ENCODE results near the gene ROBO4. TPM values are rescaled to one million over a fixed set of nuclear protein-coding genes. Genes with fewer than 3 reads are reported as not detected.

The ROBO4 gene
- total and polyA plus RNA-seq, 8 donors: 1.8 to 49.6 (median 6.1) TPM

DNA sequence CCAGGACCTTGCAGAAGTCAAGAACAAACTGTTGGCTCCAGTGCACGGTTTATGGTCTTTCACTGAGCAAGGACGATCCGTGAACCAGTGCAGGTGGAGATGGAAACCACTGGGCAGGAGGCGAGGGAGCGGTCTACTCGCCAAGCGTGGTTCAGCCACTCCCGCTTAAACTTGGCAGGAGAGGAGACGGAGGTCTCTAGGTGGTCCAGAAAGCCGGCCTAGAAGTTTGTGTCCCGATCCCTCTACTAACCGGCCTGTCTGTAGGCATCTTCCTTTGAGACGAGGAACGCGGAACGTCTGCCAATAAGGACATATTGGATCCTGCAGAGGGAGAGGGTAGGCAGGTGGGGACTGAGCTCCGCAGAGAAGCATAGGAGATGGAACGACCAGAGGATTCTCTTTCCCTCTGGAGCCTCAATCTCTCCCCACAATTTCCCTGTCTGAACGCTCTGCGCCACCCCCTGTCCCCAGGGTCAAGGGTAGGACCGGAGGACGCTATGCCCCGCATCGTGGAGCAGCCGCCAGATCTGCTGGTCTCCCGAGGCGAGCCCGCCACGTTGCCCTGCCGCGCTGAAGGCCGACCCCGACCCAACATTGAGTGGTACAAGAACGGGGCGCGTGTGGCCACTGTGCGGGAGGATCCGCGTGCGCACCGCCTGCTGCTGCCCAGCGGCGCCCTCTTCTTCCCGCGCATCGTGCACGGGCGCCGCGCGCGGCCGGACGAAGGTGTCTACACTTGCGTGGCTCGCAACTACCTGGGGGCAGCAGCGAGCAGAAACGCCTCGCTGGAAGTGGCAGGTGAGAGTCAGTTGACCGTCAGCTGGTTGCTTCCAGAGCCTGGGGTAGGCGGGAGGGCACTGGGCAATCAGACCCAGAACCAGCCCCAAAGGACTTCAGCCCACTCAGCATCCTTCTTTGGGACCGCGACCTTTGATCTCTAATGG is 29.1 kb downstream of the ROBO4 start:
- intact Hi-C loops (cut with DNase I; ENCODE audit: low total_unique reads): no loop called here
- TF ChIP-seq POLR2A (IDR thresholded peaks at IDR 0.05) (no peak), POLR2AphosphoS5 (IDR thresholded peaks at IDR 0.05) (no peak), EP300 (IDR thresholded peaks at IDR 0.05) (no peak), CTCF (IDR thresholded peaks at IDR 0.05) (no peak)
- Histone ChIP-seq H3K36me3 (no peaks in the 10 kb centered on the region), H3K27ac (no peak overlapping the region), H3K9me3 (no peaks in the 10 kb centered on the region), H3K4me3 (peak overlapping the region in 1 of 4 donors; percentile 3), H3K4me1 (peaks cover 15 to 58% (median 44%) of the 10 kb centered on the region in 4 donors), H3K27me3 (peaks cover 25 to 100% (median 89%) of the 10 kb centered on the region in 3 donors)
- no peak for DNase-seq
- WGBS, 5 donors: 6 to 12% (median 9%) methylated on average over 39 to 63 of the region's 63 CpGs

DNA sequence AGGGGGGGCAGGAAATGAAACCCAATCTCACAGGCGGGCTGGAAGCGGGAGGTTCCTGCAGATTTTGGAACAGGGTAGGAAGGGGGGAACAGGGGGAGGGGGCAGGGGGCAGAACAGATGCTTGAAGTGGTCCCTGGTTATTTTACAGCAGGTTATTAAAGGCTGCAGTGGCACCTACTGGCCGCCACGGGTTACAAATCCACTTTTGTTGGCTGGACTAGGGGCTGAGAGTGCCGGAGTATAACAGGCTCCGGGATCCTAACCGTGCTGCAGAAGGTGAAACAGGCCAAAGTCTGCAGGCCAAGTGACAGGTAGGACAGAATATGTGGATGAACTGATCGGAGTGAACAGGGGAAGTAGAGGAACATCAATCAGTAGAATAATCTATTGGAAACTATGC is 30.0 kb downstream of the ROBO4 start:
- WGBS, 5 donors: 3 to 8% (median 5%) methylated on average over 8 of the region's 8 CpGs

GRCh38 chr11:124865902-124866851 is 31.5 kb downstream of the ROBO4 start:
- 2 to 5% (median 4%) methylated on average over 41 to 62 of the region's 62 CpGs for WGBS, 5 donors
- peak overlapping the region; percentile 11 to 36 (median 22) for H3K4me3 ChIP-seq
- H3K36me3 ChIP-seq: no peaks in the 10 kb centered on the region
- H3K4me1 ChIP-seq: peaks cover 23 to 70% (median 56%) of the 10 kb centered on the region in 4 donors
- TF ChIP-seq POLR2A (IDR thresholded peaks at IDR 0.05) (no peak), EP300 (IDR thresholded peaks at IDR 0.05) (no peak), POLR2AphosphoS5 (IDR thresholded peaks at IDR 0.05) (no peak), CTCF (IDR thresholded peaks at IDR 0.05) (peak in 4 of 7 experiments; percentile 44 to 75 (median 72))
- H3K27me3 ChIP-seq: peaks cover 25 to 100% (median 95%) of the 10 kb centered on the region in 3 donors
- intact Hi-C loops (cut with DNase I; ENCODE audit: low total_unique reads): no loop called here
- H3K9me3 ChIP-seq: no peaks in the 10 kb centered on the region
- no peak overlapping the region for H3K27ac ChIP-seq
- peak; percentile 59 to 78 for DNase-seq

More for the DNA sequence above, 30.0 kb downstream of the ROBO4 start:
- peaks cover 25 to 100% (median 91%) of the 10 kb centered on the region in 3 donors for H3K27me3 ChIP-seq
- intact Hi-C loops (cut with DNase I; ENCODE audit: low total_unique reads): no loop called here
- H3K36me3 ChIP-seq: no peaks in the 10 kb centered on the region
- H3K4me1 ChIP-seq: peaks cover 23 to 67% (median 53%) of the 10 kb centered on the region in 4 donors
- no peaks in the 10 kb centered on the region for H3K9me3 ChIP-seq
- DNase-seq: peak in 1 of 2 donors; percentile 71
- H3K4me3 ChIP-seq: no peak overlapping the region
- no peak overlapping the region for H3K27ac ChIP-seq
- TF ChIP-seq POLR2A (IDR thresholded peaks at IDR 0.05) (no peak), CTCF (IDR thresholded peaks at IDR 0.05) (peak in 4 of 7 experiments; percentile 10 to 54 (median 37)), EP300 (IDR thresholded peaks at IDR 0.05) (no peak)

Measured in stomach (tissue), 9 donors.